Right lobe of liver (tissue), 4 donors: ENCODE data around the gene OTOA.

Source experiments
- CTCF ChIP-seq, 4 donors: fragments of 200-600 bp in 3 of 4; fragments of 450-650 bp in 1 of 4; IDR thresholded peaks; one replicate each; pipeline versions ENCODE4 v1.5.1 to v1.8.0; 2016 to 2022; ENCODE audit warnings: antibody characterized with exemption in 4 of 4, mild to moderate bottlenecking in 2 of 4
- POLR2A ChIP-seq: fragments of 450-650 bp; IDR thresholded peaks from one replicate; pipeline ENCODE4 v1.6.1; 2017; ENCODE audit warnings: antibody characterized with exemption, mild to moderate bottlenecking
- donor health status: DM: no; HTN: no; CAD: no.
- donor health status: DM: no; HTN: no; CAD: no.
- donor health status: DM: no; HTN: yes; CAD: no.

DNA sequence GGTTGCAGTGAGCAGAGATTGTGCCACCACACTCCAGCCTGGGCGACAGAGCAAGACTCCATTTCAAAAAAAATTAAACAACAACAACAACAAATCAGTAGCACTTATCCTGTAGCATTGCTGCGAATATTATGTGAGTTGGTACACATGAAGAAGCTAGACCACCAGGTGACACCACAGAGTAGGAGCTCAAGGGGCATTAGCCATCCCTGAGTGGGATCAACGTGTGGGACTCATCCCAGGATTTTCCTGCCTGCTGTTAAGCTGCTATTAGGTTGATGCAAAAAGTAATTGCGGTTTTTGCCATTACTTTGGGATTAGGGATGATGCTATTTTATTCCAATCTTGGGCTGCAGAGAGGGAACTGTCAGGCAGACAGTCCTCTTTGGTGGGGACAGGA, 47.2 kb downstream of the OTOA start:
- TF ChIP-seq CTCF (IDR thresholded peaks at IDR 0.05) (no peak), POLR2A (no peak)
